Activated T-helper 17 cell treated with anti-CD3 and anti-CD28 coated beads, Interleukin-2, amount 50 U/mL, for 72 hours (primary cell): ENCODE data around the gene COL6A3. TPM values are rescaled to one million over a fixed set of nuclear protein-coding genes. Genes with fewer than 3 reads are reported as not detected.

ENCODE experiments used
- ATAC-seq: fragments of 150-1000 bp; cut with Tn5 transposase; replicated peaks from 2 replicates; pipeline ENCODE4 v1.10.0; 2021; ENCODE audit warnings: mild to moderate bottlenecking, moderate library complexity
- H3K27ac Mint-ChIP-seq: one replicate; pipeline ENCODE4 v1.8.0; 2022; ENCODE audit warnings: mixed read lengths
- H3K27me3 Mint-ChIP-seq: one replicate; pipeline ENCODE4 v1.8.0; 2022; ENCODE audit warnings: mixed read lengths
- H3K36me3 Mint-ChIP-seq: one replicate; pipeline ENCODE4 v1.8.0; 2022; ENCODE audit warnings: low read depth, mild to moderate bottlenecking, mixed read lengths
- H3K4me1 Mint-ChIP-seq: one replicate; pipeline ENCODE4 v1.8.0; 2022; ENCODE audit warnings: mixed read lengths
- H3K4me3 Mint-ChIP-seq: one replicate; pipeline ENCODE4 v1.8.0; 2022; ENCODE audit warnings: mild to moderate bottlenecking, mixed read lengths
- H3K9me3 Mint-ChIP-seq: one replicate; pipeline ENCODE4 v1.8.0; 2022; ENCODE audit warnings: mixed read lengths
- total RNA-seq, 2 donors: library from RNA; stranded (reverse); gene quantifications; one replicate each; pipeline ENCODE4 v1.2.3, GENCODE V29; 2022

The COL6A3 gene
- total RNA-seq, 2 donors from 2014 or later, result 10.6 to 30.7 TPM

GRCh38 chr2:237391140-237391539, 22.8 kb downstream of the COL6A3 start:
- no peak overlapping the region for H3K27ac Mint-ChIP-seq
- peaks cover 14% of the 10 kb centered on the region for H3K36me3 Mint-ChIP-seq
- H3K4me1 Mint-ChIP-seq, result no peaks in the 10 kb centered on the region
- H3K4me3 Mint-ChIP-seq, result no peak overlapping the region
- no peaks in the 10 kb centered on the region for H3K9me3 Mint-ChIP-seq
- no peak for ATAC-seq
- no peaks in the 10 kb centered on the region for H3K27me3 Mint-ChIP-seq

GRCh38 chr2:237390235-237390634, 23.7 kb downstream of the COL6A3 start:
- Mint-ChIP-seq H3K9me3 (no peaks in the 10 kb centered on the region), H3K27me3 (no peaks in the 10 kb centered on the region), H3K36me3 (peaks cover 5% of the 10 kb centered on the region), H3K4me3 (no peak overlapping the region), H3K27ac (no peak overlapping the region), H3K4me1 (no peaks in the 10 kb centered on the region)
- ATAC-seq, result no peak

- no peak overlapping the region for H3K4me3 Mint-ChIP-seq
- H3K4me1 Mint-ChIP-seq, result no peaks in the 10 kb centered on the region
- H3K27me3 Mint-ChIP-seq, result no peaks in the 10 kb centered on the region
- no peaks in the 10 kb centered on the region for H3K9me3 Mint-ChIP-seq
- no peak for ATAC-seq
- H3K27ac Mint-ChIP-seq, result no peak overlapping the region
- peaks cover 1% of the 10 kb centered on the region for H3K36me3 Mint-ChIP-seq
These were observed 24.1 kb downstream of the COL6A3 start for GRCh38 chr2:237389831-237390230.

- no peaks in the 10 kb centered on the region for H3K27me3 Mint-ChIP-seq
- no peaks in the 10 kb centered on the region for H3K4me1 Mint-ChIP-seq
- H3K4me3 Mint-ChIP-seq, result no peak overlapping the region
- H3K9me3 Mint-ChIP-seq, result no peaks in the 10 kb centered on the region
- no peak for ATAC-seq
- H3K27ac Mint-ChIP-seq, result no peak overlapping the region
- H3K36me3 Mint-ChIP-seq, result no peaks in the 10 kb centered on the region
These were observed 25.9 kb downstream of the COL6A3 start for GRCh38 chr2:237388036-237388435.

GRCh38 chr2:237384672-237385020, 29.3 kb downstream of the COL6A3 start:
- no peaks in the 10 kb centered on the region for H3K36me3 Mint-ChIP-seq

GRCh38 chr2:237383991-237384671, 29.8 kb downstream of the COL6A3 start:
- no peaks in the 10 kb centered on the region for H3K27me3 Mint-ChIP-seq
- H3K4me3 Mint-ChIP-seq, result no peak overlapping the region
- H3K36me3 Mint-ChIP-seq, result no peaks in the 10 kb centered on the region
- no peak overlapping the region for H3K27ac Mint-ChIP-seq
- H3K4me1 Mint-ChIP-seq, result no peaks in the 10 kb centered on the region
- ATAC-seq, result no peak
- H3K9me3 Mint-ChIP-seq, result no peaks in the 10 kb centered on the region

More at GRCh38 chr2:237384672-237385020, 29.3 kb downstream of the COL6A3 start:
- H3K9me3 Mint-ChIP-seq, result no peaks in the 10 kb centered on the region
- no peaks in the 10 kb centered on the region for H3K27me3 Mint-ChIP-seq
- no peak overlapping the region for H3K4me3 Mint-ChIP-seq
- H3K27ac Mint-ChIP-seq, result no peak overlapping the region
- no peaks in the 10 kb centered on the region for H3K4me1 Mint-ChIP-seq
- ATAC-seq, result no peak

GRCh38 chr2:237380768-237381167, 33.2 kb downstream of the COL6A3 start:
- no peaks in the 10 kb centered on the region for H3K9me3 Mint-ChIP-seq
- H3K36me3 Mint-ChIP-seq, result no peaks in the 10 kb centered on the region
- H3K27ac Mint-ChIP-seq, result no peak overlapping the region
- H3K4me1 Mint-ChIP-seq, result no peaks in the 10 kb centered on the region
- no peak overlapping the region for H3K4me3 Mint-ChIP-seq
- no peak for ATAC-seq
- no peaks in the 10 kb centered on the region for H3K27me3 Mint-ChIP-seq

- Mint-ChIP-seq H3K4me3 (no peak overlapping the region), H3K27me3 (no peaks in the 10 kb centered on the region), H3K27ac (no peak overlapping the region), H3K36me3 (peaks cover 7% of the 10 kb centered on the region), H3K4me1 (no peaks in the 10 kb centered on the region), H3K9me3 (no peaks in the 10 kb centered on the region)
- no peak for ATAC-seq
These were observed 34.3 kb downstream of the COL6A3 start for GRCh38 chr2:237379636-237380035.

GRCh38 chr2:237378650-237379049, 35.3 kb downstream of the COL6A3 start:
- no peak overlapping the region for H3K27ac Mint-ChIP-seq
- no peaks in the 10 kb centered on the region for H3K27me3 Mint-ChIP-seq
- H3K9me3 Mint-ChIP-seq, result no peaks in the 10 kb centered on the region
- no peaks in the 10 kb centered on the region for H3K4me1 Mint-ChIP-seq
- H3K4me3 Mint-ChIP-seq, result no peak overlapping the region
- peaks cover 7% of the 10 kb centered on the region for H3K36me3 Mint-ChIP-seq
- no peak for ATAC-seq

- Mint-ChIP-seq H3K9me3 (no peaks in the 10 kb centered on the region), H3K27me3 (no peaks in the 10 kb centered on the region), H3K4me1 (no peaks in the 10 kb centered on the region), H3K36me3 (peaks cover 7% of the 10 kb centered on the region), H3K4me3 (no peak overlapping the region), H3K27ac (no peak overlapping the region)
- no peak for ATAC-seq
These were observed 39.5 kb downstream of the COL6A3 start for GRCh38 chr2:237374284-237375060.

GRCh38 chr2:237371856-237372255, 42.1 kb downstream of the COL6A3 start:
- H3K27ac Mint-ChIP-seq, result no peak overlapping the region
- no peak for ATAC-seq
- H3K9me3 Mint-ChIP-seq, result no peaks in the 10 kb centered on the region
- no peak overlapping the region for H3K4me3 Mint-ChIP-seq
- H3K27me3 Mint-ChIP-seq, result no peaks in the 10 kb centered on the region
- H3K4me1 Mint-ChIP-seq, result no peaks in the 10 kb centered on the region
- H3K36me3 Mint-ChIP-seq, result peaks cover 21% of the 10 kb centered on the region

- Mint-ChIP-seq H3K4me3 (no peak overlapping the region), H3K36me3 (peaks cover 58% of the 10 kb centered on the region), H3K27me3 (no peaks in the 10 kb centered on the region), H3K9me3 (no peaks in the 10 kb centered on the region), H3K27ac (no peak overlapping the region), H3K4me1 (no peaks in the 10 kb centered on the region)
- ATAC-seq, result no peak
These were observed 48.3 kb downstream of the COL6A3 start for GRCh38 chr2:237365671-237366070.

GRCh38 chr2:237364655-237365054, 49.3 kb downstream of the COL6A3 start:
- Mint-ChIP-seq H3K27ac (no peak overlapping the region), H3K36me3 (peaks cover 65% of the 10 kb centered on the region), H3K4me3 (no peak overlapping the region), H3K27me3 (no peaks in the 10 kb centered on the region), H3K9me3 (no peaks in the 10 kb centered on the region), H3K4me1 (no peaks in the 10 kb centered on the region)
- ATAC-seq, result no peak

GRCh38 chr2:237361194-237362004, 52.6 kb downstream of the COL6A3 start:
- ATAC-seq, result no peak
- Mint-ChIP-seq H3K36me3 (peaks cover 55% of the 10 kb centered on the region), H3K4me1 (no peaks in the 10 kb centered on the region), H3K27ac (no peak overlapping the region), H3K27me3 (no peaks in the 10 kb centered on the region), H3K9me3 (no peaks in the 10 kb centered on the region), H3K4me3 (no peak overlapping the region)
